RKO (cell line): ENCODE results near the gene ADGRL3.

Experiments
- DNase-seq: peaks from one replicate; pipeline ENCODE4 v3.0.0-alpha.2; 2016; ENCODE audit warnings: low spot score

ADGRL3 gene

GRCh38 chr4:61427099-61427817 lies 227.1 kb downstream of the ADGRL3 start:
- DNase-seq: no peak

- no peak for DNase-seq
Measured at GRCh38 chr4:61427818-61428495, 227.8 kb downstream of the ADGRL3 start.

- DNase-seq: no peak
Measured at GRCh38 chr4:61428950-61429349, 228.8 kb downstream of the ADGRL3 start.

GRCh38 chr4:61431131-61431530 lies 231.0 kb downstream of the ADGRL3 start:
- no peak for DNase-seq

GRCh38 chr4:61437923-61438322 lies 237.8 kb downstream of the ADGRL3 start:
- DNase-seq: no peak

- no peak for DNase-seq
Measured at GRCh38 chr4:61440321-61440720, 240.2 kb downstream of the ADGRL3 start.

GRCh38 chr4:61442936-61443335 lies 242.8 kb downstream of the ADGRL3 start:
- DNase-seq: no peak

GRCh38 chr4:61443813-61444510 lies 243.8 kb downstream of the ADGRL3 start:
- DNase-seq: peak; percentile 36

- no peak for DNase-seq
Measured at GRCh38 chr4:61445374-61446063, 245.4 kb downstream of the ADGRL3 start.

GRCh38 chr4:61446941-61447340 lies 246.8 kb downstream of the ADGRL3 start:
- no peak for DNase-seq

- DNase-seq: no peak
Measured at GRCh38 chr4:61447918-61448317, 247.8 kb downstream of the ADGRL3 start.

GRCh38 chr4:61451935-61452334 lies 251.8 kb downstream of the ADGRL3 start:
- no peak for DNase-seq

- no peak for DNase-seq
Measured at GRCh38 chr4:61461956-61462355, 261.8 kb downstream of the ADGRL3 start.

- no peak for DNase-seq
Measured at GRCh38 chr4:61462451-61463326, 262.6 kb downstream of the ADGRL3 start.

- peak; percentile 78 for DNase-seq
Measured at GRCh38 chr4:61468024-61468720, 268.0 kb downstream of the ADGRL3 start.

GRCh38 chr4:61473306-61473705 lies 273.2 kb downstream of the ADGRL3 start:
- DNase-seq: no peak

GRCh38 chr4:61478340-61478739 lies 278.2 kb downstream of the ADGRL3 start:
- no peak for DNase-seq

GRCh38 chr4:61485056-61485455 lies 284.9 kb downstream of the ADGRL3 start:
- DNase-seq: no peak

- no peak for DNase-seq
Measured at GRCh38 chr4:61489927-61490326, 289.8 kb downstream of the ADGRL3 start.

- DNase-seq: no peak
Measured at GRCh38 chr4:61493041-61493440, 292.9 kb downstream of the ADGRL3 start.

- DNase-seq: no peak
Measured at GRCh38 chr4:61493470-61493869, 293.3 kb downstream of the ADGRL3 start.
